H9 (cell line): Measurements from ENCODE around the gene TRAF2. TPM values are rescaled to one million over a fixed set of nuclear protein-coding genes. Genes with fewer than 3 reads are reported as not detected.

Experiments
- DNase-seq: peaks from one replicate; pipeline ENCODE4 v3.0.0-alpha.2; 2017
- H2AFZ ChIP-seq: one replicate; pipeline ENCODE4 v1.6.1; 2013; ENCODE audit warnings: mild to moderate bottlenecking, low read length, control low read depth, moderate library complexity
- H2AK5ac ChIP-seq: 2 replicates; pipeline ENCODE4 v1.6.1; 2013; ENCODE audit warnings: low read length, control low read depth, mixed read lengths; ENCODE audit not compliant: insufficient read length
- H2BK120ac ChIP-seq: one replicate; pipeline ENCODE4 v1.6.1; 2013; ENCODE audit warnings: low read depth, mild to moderate bottlenecking, low read length, control low read depth, inconsistent platforms; ENCODE audit not compliant: poor library complexity, severe bottlenecking
- H2BK12ac ChIP-seq: 2 replicates; pipeline ENCODE4 v1.6.1; 2013; ENCODE audit warnings: low read length, control low read depth, mixed read lengths, low read depth; ENCODE audit not compliant: insufficient read length
- H2BK15ac ChIP-seq: 2 replicates; pipeline ENCODE4 v1.6.1; 2013; ENCODE audit warnings: low read depth, low read length, control low read depth
- H2BK20ac ChIP-seq: one replicate; pipeline ENCODE4 v1.6.1; 2013; ENCODE audit warnings: low read depth, mild to moderate bottlenecking, low read length, control low read depth, inconsistent platforms; ENCODE audit not compliant: poor library complexity, severe bottlenecking
- H2BK5ac ChIP-seq: 2 replicates; pipeline ENCODE4 v1.6.1; 2013; ENCODE audit warnings: low read length, control low read depth, mixed read lengths; ENCODE audit not compliant: insufficient read length
- H3K14ac ChIP-seq: 2 replicates; pipeline ENCODE4 v1.6.1; 2013; ENCODE audit warnings: low read length, control low read depth; ENCODE audit not compliant: insufficient read depth
- H3K18ac ChIP-seq: 2 replicates; pipeline ENCODE4 v1.6.1; 2013; ENCODE audit warnings: low read depth, mild to moderate bottlenecking, mixed read lengths, low read length, control low read depth; ENCODE audit not compliant: insufficient read length
- H3K23ac ChIP-seq: 2 replicates; pipeline ENCODE4 v1.6.1; 2013; ENCODE audit warnings: low read length, control low read depth, mixed read lengths, low read depth; ENCODE audit not compliant: insufficient read length
- H3K23me2 ChIP-seq: 2 replicates; pipeline ENCODE4 v1.6.1; 2013; ENCODE audit warnings: low read depth, mild to moderate bottlenecking, mixed read lengths, low read length, control low read depth; ENCODE audit not compliant: insufficient read length, poor library complexity, severe bottlenecking
- H3K27ac ChIP-seq: 2 replicates; pipeline ENCODE4 v1.5.1; 2013; ENCODE audit warnings: low read length, control low read depth, mixed read lengths, low read depth; ENCODE audit not compliant: insufficient read length
- H3K27me3 ChIP-seq: 2 replicates; pipeline ENCODE4 v1.6.1; 2013; ENCODE audit warnings: low read length, control low read depth, inconsistent platforms; ENCODE audit not compliant: insufficient read depth
- H3K4ac ChIP-seq: 2 replicates; pipeline ENCODE4 v1.6.1; 2013; ENCODE audit warnings: low read depth, mild to moderate bottlenecking, control low read depth, inconsistent platforms, low read length, moderate library complexity
- H3K4me1 ChIP-seq: 2 replicates; pipeline ENCODE4 v1.6.1; 2013; ENCODE audit warnings: low read length, control low read depth, inconsistent platforms; ENCODE audit not compliant: insufficient read depth
- H3K4me2 ChIP-seq: 2 replicates; pipeline ENCODE4 v1.6.1; 2013; ENCODE audit warnings: low read length, control low read depth, mixed read lengths; ENCODE audit not compliant: insufficient read length, insufficient read depth
- H3K56ac ChIP-seq: 2 replicates; pipeline ENCODE4 v1.6.1; 2013; ENCODE audit warnings: low read depth, mild to moderate bottlenecking, mixed read lengths, low read length, control low read depth; ENCODE audit not compliant: insufficient read length
- H3K79me1 ChIP-seq: 2 replicates; pipeline ENCODE4 v1.6.1; 2013; ENCODE audit warnings: low read depth, mild to moderate bottlenecking, moderate library complexity, low read length, control low read depth, inconsistent platforms; ENCODE audit not compliant: insufficient read depth, poor library complexity, severe bottlenecking
- H3K79me2 ChIP-seq: 2 replicates; pipeline ENCODE4 v1.6.1; 2013; ENCODE audit warnings: low read length, control low read depth, inconsistent platforms; ENCODE audit not compliant: insufficient read depth
- H3K9ac ChIP-seq: 2 replicates; pipeline ENCODE4 v1.6.1; 2013; ENCODE audit warnings: low read length, control low read depth, mixed read lengths; ENCODE audit not compliant: insufficient read length; ENCODE audit errors: extremely low read depth
- H3K9me3 ChIP-seq: one replicate; pipeline ENCODE4 v1.6.1; 2013; ENCODE audit warnings: low read depth, low read length, inconsistent platforms; ENCODE audit not compliant: control insufficient read depth
- H3T11ph ChIP-seq: one replicate; pipeline ENCODE4 v1.6.1; 2013; ENCODE audit warnings: mild to moderate bottlenecking, low read length, control low read depth, inconsistent platforms
- H4K20me1 ChIP-seq: one replicate; pipeline ENCODE4 v1.6.1; 2013; ENCODE audit not compliant: control insufficient read depth, insufficient read length, insufficient read depth
- H4K5ac ChIP-seq: 2 replicates; pipeline ENCODE4 v1.6.1; 2013; ENCODE audit warnings: low read depth, mild to moderate bottlenecking, mixed read lengths, low read length, control low read depth; ENCODE audit not compliant: insufficient read length
- H4K8ac ChIP-seq: replicated peaks from 2 replicates; pipeline ENCODE4 v1.6.1; 2013; ENCODE audit warnings: low read length, control low read depth, mixed read lengths, low read depth; ENCODE audit not compliant: insufficient read length
- H4K91ac ChIP-seq: 2 replicates; pipeline ENCODE4 v1.6.1; 2013; ENCODE audit warnings: low read depth, mild to moderate bottlenecking, moderate library complexity, mixed read lengths, low read length, control low read depth; ENCODE audit not compliant: insufficient read length
- H3K27ac Mint-ChIP-seq, 3 experiments: 2 replicates in 2 of 3; 3 replicates in 1 of 3; pipeline ENCODE4 v1.8.0; 2020 to 2021; ENCODE audit warnings: mixed read lengths in 3 of 3, mild to moderate bottlenecking in 1 of 3, moderate library complexity in 1 of 3
- H3K27me3 Mint-ChIP-seq: 2 replicates; pipeline ENCODE4 v1.8.0; 2021; ENCODE audit warnings: low read depth, mild to moderate bottlenecking, moderate library complexity, mixed read lengths
- H3K36me3 Mint-ChIP-seq, 3 experiments: 2 replicates in 2 of 3; 3 replicates in 1 of 3; pipeline ENCODE4 v1.8.0; 2020 to 2021; ENCODE audit warnings: low read depth in 3 of 3, mixed read lengths in 3 of 3; ENCODE audit not compliant: insufficient read depth in 1 of 3
- H3K4me1 Mint-ChIP-seq, 2 experiments: 2 replicates each; pipeline ENCODE4 v1.8.0; 2020; ENCODE audit warnings: mixed read lengths in 2 of 2
- H3K4me3 Mint-ChIP-seq, 2 experiments: 2 replicates in 1 of 2; 3 replicates in 1 of 2; pipeline ENCODE4 v1.8.0; 2020 to 2021; ENCODE audit warnings: mild to moderate bottlenecking in 2 of 2, mixed read lengths in 2 of 2, moderate library complexity in 1 of 2
- H3K9me3 Mint-ChIP-seq, 2 experiments: 2 replicates in 1 of 2; 3 replicates in 1 of 2; pipeline ENCODE4 v1.8.0; 2020; ENCODE audit warnings: mild to moderate bottlenecking in 2 of 2, mixed read lengths in 2 of 2, moderate library complexity in 1 of 2
- WGBS: extraction: QIAGEN DNeasy Blood & Tissue Kit; methylation state at CpG from one replicate; pipeline ENCODE4 v1.1.7; 2013; ENCODE audit warnings: missing lambda C conversion rate, low lambda C conversion rate, mixed read lengths; ENCODE audit not compliant: insufficient read length; ENCODE audit errors: extremely low coverage; 5-methylcytosine and 5-hydroxymethylcytosine counted together
- total RNA-seq: library from RNA; stranded (reverse); gene quantifications from 2 replicates; pipeline ENCODE4 v1.2.1, GENCODE V29; 2021
- TF ChIP-seq, protein P1 (sequence below): fragments of 200-600 bp; sonication (generic); conservative IDR thresholded peaks from 3 replicates; pipeline ENCODE4 v1.8.0; 2021; ENCODE audit warnings: antibody characterized with exemption, mild to moderate bottlenecking

TRAF2 gene
- total RNA-seq, 1 experiment from 2014 or later = 48.8 TPM

DNA sequence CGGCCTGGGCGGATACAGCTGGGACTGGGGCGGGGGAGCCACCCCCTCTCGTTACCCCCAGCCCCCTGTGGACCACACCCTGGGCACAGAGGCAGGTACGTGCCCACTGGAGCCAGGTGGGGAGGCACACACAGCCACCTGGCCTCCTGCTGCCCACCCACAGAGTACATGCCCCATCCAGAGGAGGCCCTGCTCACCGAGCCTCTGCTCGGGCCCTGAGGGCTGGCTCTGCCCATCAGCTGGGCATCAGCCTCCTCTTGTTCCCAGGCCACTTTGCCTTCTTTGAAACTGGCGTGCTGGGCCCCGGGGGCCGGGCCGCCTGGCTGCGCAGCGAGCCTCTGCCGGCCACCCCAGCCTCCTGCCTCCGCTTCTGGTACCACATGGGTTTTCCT lies 27.9 kb upstream of the TRAF2 start:
- H2AK5ac ChIP-seq = no peak overlapping the region
- TF ChIP-seq, protein P1, sequence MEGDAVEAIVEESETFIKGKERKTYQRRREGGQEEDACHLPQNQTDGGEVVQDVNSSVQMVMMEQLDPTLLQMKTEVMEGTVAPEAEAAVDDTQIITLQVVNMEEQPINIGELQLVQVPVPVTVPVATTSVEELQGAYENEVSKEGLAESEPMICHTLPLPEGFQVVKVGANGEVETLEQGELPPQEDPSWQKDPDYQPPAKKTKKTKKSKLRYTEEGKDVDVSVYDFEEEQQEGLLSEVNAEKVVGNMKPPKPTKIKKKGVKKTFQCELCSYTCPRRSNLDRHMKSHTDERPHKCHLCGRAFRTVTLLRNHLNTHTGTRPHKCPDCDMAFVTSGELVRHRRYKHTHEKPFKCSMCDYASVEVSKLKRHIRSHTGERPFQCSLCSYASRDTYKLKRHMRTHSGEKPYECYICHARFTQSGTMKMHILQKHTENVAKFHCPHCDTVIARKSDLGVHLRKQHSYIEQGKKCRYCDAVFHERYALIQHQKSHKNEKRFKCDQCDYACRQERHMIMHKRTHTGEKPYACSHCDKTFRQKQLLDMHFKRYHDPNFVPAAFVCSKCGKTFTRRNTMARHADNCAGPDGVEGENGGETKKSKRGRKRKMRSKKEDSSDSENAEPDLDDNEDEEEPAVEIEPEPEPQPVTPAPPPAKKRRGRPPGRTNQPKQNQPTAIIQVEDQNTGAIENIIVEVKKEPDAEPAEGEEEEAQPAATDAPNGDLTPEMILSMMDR = no peak

More for the DNA sequence above, 27.9 kb upstream of the TRAF2 start:
- Histone ChIP-seq H3K4ac (no peak overlapping the region), H3K9me3 (no peaks in the 10 kb centered on the region), H3K27ac (no peak overlapping the region), H3K23me2 (no peaks in the 10 kb centered on the region), H3K23ac (no peak overlapping the region), H2AFZ (no peak overlapping the region), H2BK15ac (no peak overlapping the region), H2BK20ac (no peak overlapping the region), H2BK12ac (no peak overlapping the region), H3K4me2 (no peak overlapping the region), H2BK5ac (no peak overlapping the region), H3K4me1 (no peaks in the 10 kb centered on the region), H3K56ac (no peak overlapping the region), H4K5ac (no peak overlapping the region), H4K91ac (no peak overlapping the region), H4K8ac (no peak overlapping the region), H3K14ac (no peak overlapping the region), H4K20me1 (no peaks in the 10 kb centered on the region), H3K79me1 (no peaks in the 10 kb centered on the region), H3K79me2 (no peaks in the 10 kb centered on the region), H3K18ac (no peak overlapping the region), H3T11ph (no peak overlapping the region), H3K27me3 (no peaks in the 10 kb centered on the region), H2BK120ac (no peak overlapping the region), H3K9ac (no peak overlapping the region)
- Mint-ChIP-seq H3K36me3 (peaks cover 7 to 29% (median 22%) of the 10 kb centered on the region in 3 experiments; a peak in 6 of 7 replicates), H3K27ac (no peak overlapping the region), H3K4me3 (no peak overlapping the region), H3K27me3 (no peaks in the 10 kb centered on the region; the same call in 1 of the 2 replicates), H3K4me1 (no peaks in the 10 kb centered on the region), H3K9me3 (no peaks in the 10 kb centered on the region)
- DNase-seq = no peak
- WGBS = no CpG with 5 or more reads among the region's 15 CpGs
